Endothelial cell of umbilical vein (primary cell): ENCODE results near the gene KCNMA1.

ENCODE experiments used
- POLR2A ChIP-seq: IDR thresholded peaks from 2 replicates; pipeline ENCODE4 v1.6.1; 2012; ENCODE audit warnings: low read depth, mild to moderate bottlenecking, control low read depth, low read length
- TF ChIP-seq, protein P1 (sequence below), 2 donors: IDR thresholded peaks; 1 replicate in 1 of 2; 2 replicates in 1 of 2; pipeline ENCODE4 v1.5.1; 2011; ENCODE audit warnings: low read length in 2 of 2, mild to moderate bottlenecking in 2 of 2, moderate library complexity in 2 of 2, control low read depth in 1 of 2, inconsistent platforms in 1 of 2, low read depth in 1 of 2; ENCODE audit not compliant: insufficient read depth in 1 of 2; ENCODE audit errors: extremely low read depth in 1 of 2

DNA sequence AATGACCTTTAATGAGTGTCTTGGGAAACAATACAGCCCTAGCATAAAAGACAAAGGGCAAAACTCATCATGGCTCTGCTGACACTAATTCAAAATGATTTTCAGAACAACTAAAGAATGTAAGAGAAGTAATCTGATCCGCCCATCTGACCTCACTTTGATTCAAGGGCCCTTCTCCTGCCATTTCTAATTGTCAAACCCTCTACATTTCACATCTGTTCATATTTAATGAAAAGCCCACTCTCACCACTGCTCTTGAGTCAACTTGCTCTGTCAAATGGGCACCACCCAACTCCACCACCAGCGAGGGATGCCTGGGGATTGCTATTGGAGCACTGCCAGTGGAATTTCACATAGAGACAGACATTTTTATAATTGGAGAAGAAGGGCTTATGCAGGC, 639.2 kb downstream of the KCNMA1 start:
- TF ChIP-seq, protein P1, sequence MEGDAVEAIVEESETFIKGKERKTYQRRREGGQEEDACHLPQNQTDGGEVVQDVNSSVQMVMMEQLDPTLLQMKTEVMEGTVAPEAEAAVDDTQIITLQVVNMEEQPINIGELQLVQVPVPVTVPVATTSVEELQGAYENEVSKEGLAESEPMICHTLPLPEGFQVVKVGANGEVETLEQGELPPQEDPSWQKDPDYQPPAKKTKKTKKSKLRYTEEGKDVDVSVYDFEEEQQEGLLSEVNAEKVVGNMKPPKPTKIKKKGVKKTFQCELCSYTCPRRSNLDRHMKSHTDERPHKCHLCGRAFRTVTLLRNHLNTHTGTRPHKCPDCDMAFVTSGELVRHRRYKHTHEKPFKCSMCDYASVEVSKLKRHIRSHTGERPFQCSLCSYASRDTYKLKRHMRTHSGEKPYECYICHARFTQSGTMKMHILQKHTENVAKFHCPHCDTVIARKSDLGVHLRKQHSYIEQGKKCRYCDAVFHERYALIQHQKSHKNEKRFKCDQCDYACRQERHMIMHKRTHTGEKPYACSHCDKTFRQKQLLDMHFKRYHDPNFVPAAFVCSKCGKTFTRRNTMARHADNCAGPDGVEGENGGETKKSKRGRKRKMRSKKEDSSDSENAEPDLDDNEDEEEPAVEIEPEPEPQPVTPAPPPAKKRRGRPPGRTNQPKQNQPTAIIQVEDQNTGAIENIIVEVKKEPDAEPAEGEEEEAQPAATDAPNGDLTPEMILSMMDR (IDR thresholded peaks at IDR 0.05; ENCODE audit: extremely low read depth in 1 of 2, insufficient read depth in 1 of 2, low read depth in 1 of 2, low read length in 2 of 2), result no peak
- no peak for TF ChIP-seq POLR2A
